ENCODE results near the gene POMT1.
"Not testable (repeated sequence)": the region's sequence is repeated elsewhere in the genome, so short reads cannot be mapped to it uniquely, and the experiment has no call there.

POMT1 gene

DNA sequence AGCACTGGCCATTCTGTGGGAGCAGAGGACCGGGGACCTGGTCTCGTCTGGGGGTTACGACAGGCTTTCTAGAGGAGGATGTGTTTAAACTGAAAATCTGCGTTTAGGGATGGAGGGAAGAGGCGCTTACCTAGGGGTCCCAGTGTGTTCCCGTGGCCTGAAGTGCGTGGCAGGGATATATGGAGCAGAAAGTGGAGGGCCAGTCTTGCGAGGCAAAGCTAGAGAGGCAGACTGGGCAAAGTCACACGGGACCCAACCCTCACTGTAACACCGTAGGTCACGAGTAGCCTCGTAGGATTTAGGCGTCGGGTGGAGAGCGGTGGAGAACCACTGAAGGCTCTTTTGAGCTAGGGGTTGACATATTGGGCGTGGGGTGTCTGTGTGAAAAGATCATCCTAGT lies 32.8 kb upstream of the POMT1 start:
- Histone ChIP-seq H3K36me3 (ENCODE audit: insufficient read depth, low read depth, low read length) (peaks cover 97% of the 10 kb centered on the region), H3K4me1 (ENCODE audit: insufficient read depth, low read length) (no peaks in the 10 kb centered on the region), H3K4me3 (ENCODE audit: low read length) (no peak overlapping the region), H3K27ac (ENCODE audit: low read length) (no peak overlapping the region), H3K9me3 (ENCODE audit: insufficient read depth, low read depth, low read length) (no peaks in the 10 kb centered on the region), H3K27me3 (ENCODE audit: insufficient read depth, low read length) (no peaks in the 10 kb centered on the region), H3K9ac (ENCODE audit: low read depth, low read length) (no peak overlapping the region)

DNA sequence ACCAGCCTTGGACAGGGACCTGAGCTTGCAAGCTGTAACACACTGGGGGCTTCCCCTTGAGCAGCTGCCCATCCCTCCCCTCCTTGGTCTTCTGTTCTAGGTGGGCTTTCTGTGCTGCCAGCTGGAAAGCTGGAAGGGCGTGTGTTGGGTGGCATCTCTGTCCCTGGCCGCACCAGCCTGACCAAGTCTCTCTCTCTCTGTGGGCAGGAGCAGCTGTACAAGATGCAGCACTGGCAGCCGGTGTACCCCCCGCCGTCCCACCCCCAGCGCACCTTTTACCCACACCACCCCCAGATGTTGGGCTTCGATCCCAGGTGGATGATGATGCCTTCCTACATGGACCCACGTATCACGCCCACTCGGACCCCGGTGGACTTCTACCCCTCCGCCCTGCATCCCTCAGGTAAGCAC lies 32.1 kb upstream of the POMT1 start:
- no peaks in the 10 kb centered on the region for H3K27me3 ChIP-seq (ENCODE audit: insufficient read depth, low read length)
- no peak overlapping the region for H3K9ac ChIP-seq (ENCODE audit: low read depth, low read length)
- H3K4me3 ChIP-seq (ENCODE audit: low read length) = no peak overlapping the region

DNA sequence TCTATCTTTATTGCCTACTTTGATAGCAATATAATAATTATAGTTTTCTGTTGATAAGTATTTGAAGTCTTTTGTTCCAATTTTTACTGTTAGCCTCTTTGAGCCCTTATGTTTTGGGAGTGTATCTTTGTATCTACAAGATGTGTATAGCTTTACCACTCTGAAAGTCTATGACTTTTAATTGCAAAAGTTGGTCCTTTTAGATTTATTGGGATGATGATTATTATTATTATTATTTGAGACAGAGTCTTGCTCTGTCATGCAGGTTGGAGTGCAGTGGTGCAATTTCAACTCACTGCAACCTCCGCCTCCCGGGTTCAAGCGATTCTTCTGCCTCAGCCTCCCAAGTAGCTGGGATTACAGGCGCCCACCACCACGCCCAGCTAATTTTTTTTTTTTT lies 30.6 kb upstream of the POMT1 start:
- not testable (repeated sequence) for H3K27me3 ChIP-seq (ENCODE audit: insufficient read depth, low read length); H3K4me1 ChIP-seq (ENCODE audit: insufficient read depth, low read length); H3K4me3 ChIP-seq (ENCODE audit: low read length); H3K27ac ChIP-seq (ENCODE audit: low read length); H3K9ac ChIP-seq (ENCODE audit: low read depth, low read length); H3K9me3 ChIP-seq (ENCODE audit: insufficient read depth, low read depth, low read length)
- H3K36me3 ChIP-seq (ENCODE audit: insufficient read depth, low read depth, low read length) = peaks cover 97% of the 10 kb centered on the region

More for the DNA sequence above, 32.1 kb upstream of the POMT1 start:
- Histone ChIP-seq H3K27ac (ENCODE audit: low read length) (no peak overlapping the region), H3K4me1 (ENCODE audit: insufficient read depth, low read length) (no peaks in the 10 kb centered on the region), H3K9me3 (ENCODE audit: insufficient read depth, low read depth, low read length) (no peaks in the 10 kb centered on the region), H3K36me3 (ENCODE audit: insufficient read depth, low read depth, low read length) (peaks cover 97% of the 10 kb centered on the region)

DNA sequence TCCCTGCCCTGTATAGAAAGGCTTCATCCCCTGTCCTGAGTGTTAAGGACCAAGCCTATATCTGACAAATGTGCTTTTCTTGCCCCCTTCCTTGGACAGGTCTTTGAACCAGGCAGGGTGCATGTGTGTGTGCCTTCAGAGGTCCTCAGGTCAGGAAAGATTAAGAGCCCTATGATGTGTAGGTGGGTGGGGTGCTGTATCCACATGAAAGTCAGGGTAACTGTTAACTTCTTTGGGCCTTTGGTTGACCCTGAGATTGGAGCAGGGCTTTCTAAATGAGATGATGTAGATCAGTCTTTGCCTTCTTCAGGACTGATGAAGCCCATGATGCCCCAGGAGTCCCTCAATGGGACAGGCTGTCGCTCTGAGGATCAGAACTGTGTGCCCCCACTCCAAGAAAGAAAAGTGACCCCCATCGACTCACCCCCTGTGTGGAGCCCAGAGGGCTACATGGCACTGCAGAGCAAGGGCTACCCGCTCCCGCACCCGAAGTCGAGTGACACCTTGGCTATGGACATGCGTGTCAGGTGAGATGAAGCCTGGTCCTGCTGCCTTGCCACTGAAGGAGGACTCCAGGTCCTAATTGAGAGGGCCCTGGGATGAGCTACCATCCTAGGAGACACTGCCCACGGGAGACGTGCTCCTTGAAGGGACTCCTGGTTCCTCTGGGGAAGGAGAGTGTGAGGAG lies 29.4 kb upstream of the POMT1 start:
- Histone ChIP-seq H3K9ac (ENCODE audit: low read depth, low read length) (no peak overlapping the region), H3K36me3 (ENCODE audit: insufficient read depth, low read depth, low read length) (peaks cover 97% of the 10 kb centered on the region)

DNA sequence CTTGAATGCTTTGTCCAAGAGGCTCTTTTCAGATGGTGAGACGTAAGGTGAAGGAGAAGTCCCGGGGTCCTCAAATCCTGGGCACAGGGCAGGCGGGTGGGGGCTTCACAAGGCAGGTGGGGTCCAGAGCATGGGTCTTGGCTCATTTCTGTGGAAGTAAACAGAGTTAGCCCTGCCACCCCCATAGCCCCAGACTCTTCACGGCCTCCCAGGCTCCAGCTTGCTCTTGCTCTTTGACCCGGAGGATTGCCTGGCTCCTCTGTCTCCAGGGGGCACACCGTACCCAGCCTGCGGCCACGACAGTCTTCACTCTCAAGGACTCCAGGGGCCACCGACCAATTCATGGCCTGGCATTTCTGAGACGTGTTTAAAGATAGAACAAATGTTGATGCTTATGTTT lies 28.8 kb upstream of the POMT1 start:
- peaks cover 96% of the 10 kb centered on the region for H3K36me3 ChIP-seq (ENCODE audit: insufficient read depth, low read depth, low read length)
- no peaks in the 10 kb centered on the region for H3K9me3 ChIP-seq (ENCODE audit: insufficient read depth, low read depth, low read length)
- no peak overlapping the region for H3K4me3 ChIP-seq (ENCODE audit: low read length)
- no peaks in the 10 kb centered on the region for H3K4me1 ChIP-seq (ENCODE audit: insufficient read depth, low read length)
- no peaks in the 10 kb centered on the region for H3K27me3 ChIP-seq (ENCODE audit: insufficient read depth, low read length)
- H3K9ac ChIP-seq (ENCODE audit: low read depth, low read length) = no peak overlapping the region
- no peak overlapping the region for H3K27ac ChIP-seq (ENCODE audit: low read length)

More for the DNA sequence above, 29.4 kb upstream of the POMT1 start:
- Histone ChIP-seq H3K27ac (ENCODE audit: low read length) (no peak overlapping the region), H3K27me3 (ENCODE audit: insufficient read depth, low read length) (no peaks in the 10 kb centered on the region), H3K4me3 (ENCODE audit: low read length) (no peak overlapping the region), H3K9me3 (ENCODE audit: insufficient read depth, low read depth, low read length) (no peaks in the 10 kb centered on the region), H3K4me1 (ENCODE audit: insufficient read depth, low read length) (no peaks in the 10 kb centered on the region)

DNA sequence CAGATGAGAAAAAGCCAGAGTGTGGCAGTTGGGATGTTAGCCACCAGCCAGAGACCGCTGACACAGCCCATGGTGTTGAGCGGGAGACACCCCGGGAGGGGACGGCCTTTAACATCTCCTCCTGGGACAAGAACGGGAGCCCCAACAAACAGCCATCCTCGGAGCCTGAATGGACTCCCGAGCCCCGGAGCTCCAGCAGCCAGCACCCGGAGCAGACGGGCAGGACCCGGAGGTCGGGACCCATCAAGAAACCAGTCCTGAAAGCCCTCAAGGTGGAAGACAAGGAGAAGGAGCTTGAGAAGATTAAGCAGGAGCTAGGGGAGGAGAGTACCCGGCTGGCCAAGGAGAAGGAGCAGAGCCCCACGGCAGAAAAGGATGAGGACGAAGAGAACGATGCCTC lies 28.0 kb upstream of the POMT1 start:
- Histone ChIP-seq H3K9me3 (ENCODE audit: insufficient read depth, low read depth, low read length) (no peaks in the 10 kb centered on the region), H3K4me3 (ENCODE audit: low read length) (no peak overlapping the region), H3K9ac (ENCODE audit: low read depth, low read length) (no peak overlapping the region), H3K27me3 (ENCODE audit: insufficient read depth, low read length) (no peaks in the 10 kb centered on the region), H3K36me3 (ENCODE audit: insufficient read depth, low read depth, low read length) (peaks cover 97% of the 10 kb centered on the region), H3K27ac (ENCODE audit: low read length) (no peak overlapping the region), H3K4me1 (ENCODE audit: insufficient read depth, low read length) (no peaks in the 10 kb centered on the region)

DNA sequence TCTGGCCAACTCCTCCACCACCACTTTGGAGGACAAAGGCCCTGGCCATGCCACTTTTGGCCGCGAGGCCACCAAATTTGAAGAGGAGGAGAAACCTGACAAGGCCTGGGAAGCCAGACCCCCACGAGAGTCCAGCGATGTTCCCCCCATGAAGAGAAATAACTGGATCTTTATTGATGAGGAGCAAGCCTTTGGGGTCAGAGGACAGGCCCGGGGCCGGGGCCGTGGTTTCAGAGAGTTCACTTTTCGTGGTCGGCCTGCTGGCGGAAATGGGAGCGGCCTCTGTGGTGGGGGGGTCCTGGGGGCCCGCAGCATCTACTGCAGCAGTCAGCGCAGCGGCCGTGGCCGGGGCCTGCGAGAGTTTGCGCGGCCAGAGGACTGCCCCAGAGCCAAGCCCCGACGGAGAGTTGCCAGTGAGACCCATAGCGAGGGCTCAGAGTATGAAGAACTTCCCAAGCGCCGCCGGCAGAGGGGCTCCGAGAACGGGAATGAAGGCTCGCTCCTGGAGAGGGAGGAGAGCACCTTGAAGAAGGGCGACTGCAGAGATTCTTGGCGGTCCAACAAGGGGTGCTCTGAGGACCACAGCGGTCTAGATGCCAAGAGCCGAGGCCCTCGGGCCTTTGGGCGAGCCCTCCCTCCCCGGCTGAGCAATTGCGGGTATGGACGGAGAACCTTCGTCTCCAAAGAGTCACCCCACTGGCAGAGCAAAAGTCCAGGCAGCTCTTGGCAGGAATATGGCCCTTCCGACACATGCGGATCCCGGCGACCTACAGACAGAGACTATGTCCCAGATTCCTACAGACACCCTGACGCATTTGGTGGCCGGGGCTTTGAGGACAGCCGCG lies 27.4 kb upstream of the POMT1 start:
- H3K36me3 ChIP-seq (ENCODE audit: insufficient read depth, low read depth, low read length) = peaks cover 97% of the 10 kb centered on the region
- H3K4me1 ChIP-seq (ENCODE audit: insufficient read depth, low read length) = no peaks in the 10 kb centered on the region
- H3K27me3 ChIP-seq (ENCODE audit: insufficient read depth, low read length) = no peaks in the 10 kb centered on the region
- no peaks in the 10 kb centered on the region for H3K9me3 ChIP-seq (ENCODE audit: insufficient read depth, low read depth, low read length)
- no peak overlapping the region for H3K27ac ChIP-seq (ENCODE audit: low read length)
- H3K9ac ChIP-seq (ENCODE audit: low read depth, low read length) = no peak overlapping the region
- H3K4me3 ChIP-seq (ENCODE audit: low read length) = no peak overlapping the region

DNA sequence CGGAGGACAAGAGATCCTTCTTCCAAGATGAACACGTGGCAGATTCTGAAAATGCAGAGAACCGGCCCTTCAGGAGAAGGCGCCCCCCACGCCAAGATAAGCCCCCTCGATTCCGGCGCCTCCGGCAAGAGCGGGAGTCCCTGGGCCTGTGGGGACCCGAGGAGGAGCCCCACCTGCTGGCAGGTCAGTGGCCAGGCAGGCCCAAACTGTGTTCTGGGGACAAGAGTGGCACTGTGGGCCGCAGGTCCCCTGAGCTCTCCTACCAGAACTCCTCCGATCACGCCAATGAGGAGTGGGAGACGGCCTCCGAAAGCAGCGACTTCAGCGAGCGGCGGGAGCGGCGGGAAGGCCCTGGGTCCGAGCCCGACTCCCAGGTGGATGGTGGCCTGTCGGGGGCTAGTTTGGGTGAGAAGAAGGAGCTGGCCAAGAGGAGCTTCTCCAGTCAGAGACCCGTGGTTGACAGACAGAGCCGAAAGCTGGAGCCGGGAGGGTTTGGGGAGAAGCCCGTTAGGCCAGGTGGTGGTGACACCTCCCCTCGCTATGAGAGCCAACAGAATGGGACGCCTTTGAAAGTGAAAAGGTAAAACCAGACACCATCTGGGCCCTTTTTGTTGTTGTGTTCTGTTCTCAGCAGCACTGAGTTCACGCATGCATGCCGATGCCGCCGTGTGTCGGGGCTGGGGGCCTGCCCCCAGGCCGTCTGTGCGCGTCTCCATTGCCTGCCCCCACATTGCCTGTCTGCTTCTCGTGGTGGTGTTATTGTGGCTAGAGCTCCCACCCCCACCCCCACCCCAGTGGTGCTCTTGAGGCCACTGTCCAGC lies 26.6 kb upstream of the POMT1 start:
- no peak overlapping the region for H3K4me3 ChIP-seq (ENCODE audit: low read length)
- no peak overlapping the region for H3K9ac ChIP-seq (ENCODE audit: low read depth, low read length)
- no peaks in the 10 kb centered on the region for H3K9me3 ChIP-seq (ENCODE audit: insufficient read depth, low read depth, low read length)
- no peaks in the 10 kb centered on the region for H3K4me1 ChIP-seq (ENCODE audit: insufficient read depth, low read length)
- peaks cover 95% of the 10 kb centered on the region for H3K36me3 ChIP-seq (ENCODE audit: insufficient read depth, low read depth, low read length)
- no peaks in the 10 kb centered on the region for H3K27me3 ChIP-seq (ENCODE audit: insufficient read depth, low read length)
- no peak overlapping the region for H3K27ac ChIP-seq (ENCODE audit: low read length)

DNA sequence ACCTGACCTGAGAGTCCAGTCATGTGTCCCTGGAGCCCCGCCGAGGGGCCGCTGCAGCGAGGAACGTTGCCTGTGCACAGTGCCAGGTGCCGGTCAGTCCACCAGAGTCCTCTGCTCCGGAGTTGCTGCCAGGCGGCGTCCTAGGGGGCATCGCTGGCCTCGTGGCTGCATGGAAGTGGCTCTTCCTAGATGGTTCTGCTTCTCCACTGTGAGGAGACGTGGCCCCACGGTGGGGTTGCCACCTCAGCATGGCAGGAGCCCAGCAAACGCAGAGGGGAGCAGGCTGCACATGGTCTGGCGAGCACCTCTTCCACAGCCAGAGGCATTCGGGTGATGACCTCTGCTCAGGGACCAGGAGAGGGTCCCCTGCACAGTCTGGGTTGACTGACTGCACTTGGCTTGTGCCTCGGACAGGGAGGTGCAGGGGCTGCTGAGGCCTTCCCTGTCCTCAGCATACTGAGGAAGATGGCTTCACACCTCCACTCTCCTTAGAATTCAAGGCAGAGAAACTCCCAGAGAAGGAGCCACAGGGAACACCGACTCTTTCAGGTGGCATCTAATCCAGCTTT lies 25.9 kb upstream of the POMT1 start:
- Histone ChIP-seq H3K36me3 (ENCODE audit: insufficient read depth, low read depth, low read length) (peaks cover 95% of the 10 kb centered on the region), H3K9ac (ENCODE audit: low read depth, low read length) (no peak overlapping the region), H3K27ac (ENCODE audit: low read length) (no peak overlapping the region), H3K9me3 (ENCODE audit: insufficient read depth, low read depth, low read length) (no peaks in the 10 kb centered on the region), H3K27me3 (ENCODE audit: insufficient read depth, low read length) (no peaks in the 10 kb centered on the region), H3K4me3 (ENCODE audit: low read length) (no peak overlapping the region), H3K4me1 (ENCODE audit: insufficient read depth, low read length) (no peaks in the 10 kb centered on the region)

DNA sequence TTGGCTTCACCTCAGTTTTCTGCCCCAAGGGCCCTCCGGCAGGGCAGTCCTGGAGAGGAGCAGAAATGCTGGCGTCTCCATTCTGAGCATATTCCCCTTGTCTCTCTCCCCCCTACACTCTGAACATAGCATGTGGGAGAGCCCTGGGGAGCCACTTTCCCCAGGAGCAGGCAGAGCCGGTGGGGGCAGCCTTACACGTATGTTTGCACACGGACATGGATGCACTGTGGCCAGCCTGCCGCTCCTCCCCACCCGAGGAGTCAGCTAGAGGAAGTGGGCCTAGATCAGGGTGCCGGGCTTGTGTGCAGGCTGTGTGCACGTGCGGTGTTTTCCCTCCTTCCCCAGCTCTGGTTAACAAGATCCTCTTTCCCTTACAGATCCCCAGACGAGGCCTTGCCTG lies 25.4 kb upstream of the POMT1 start:
- no peaks in the 10 kb centered on the region for H3K27me3 ChIP-seq (ENCODE audit: insufficient read depth, low read length)
- H3K4me3 ChIP-seq (ENCODE audit: low read length) = no peak overlapping the region
- H3K9ac ChIP-seq (ENCODE audit: low read depth, low read length) = no peak overlapping the region
- no peaks in the 10 kb centered on the region for H3K9me3 ChIP-seq (ENCODE audit: insufficient read depth, low read depth, low read length)
- no peaks in the 10 kb centered on the region for H3K4me1 ChIP-seq (ENCODE audit: insufficient read depth, low read length)
- H3K27ac ChIP-seq (ENCODE audit: low read length) = no peak overlapping the region
- peaks cover 96% of the 10 kb centered on the region for H3K36me3 ChIP-seq (ENCODE audit: insufficient read depth, low read depth, low read length)

DNA sequence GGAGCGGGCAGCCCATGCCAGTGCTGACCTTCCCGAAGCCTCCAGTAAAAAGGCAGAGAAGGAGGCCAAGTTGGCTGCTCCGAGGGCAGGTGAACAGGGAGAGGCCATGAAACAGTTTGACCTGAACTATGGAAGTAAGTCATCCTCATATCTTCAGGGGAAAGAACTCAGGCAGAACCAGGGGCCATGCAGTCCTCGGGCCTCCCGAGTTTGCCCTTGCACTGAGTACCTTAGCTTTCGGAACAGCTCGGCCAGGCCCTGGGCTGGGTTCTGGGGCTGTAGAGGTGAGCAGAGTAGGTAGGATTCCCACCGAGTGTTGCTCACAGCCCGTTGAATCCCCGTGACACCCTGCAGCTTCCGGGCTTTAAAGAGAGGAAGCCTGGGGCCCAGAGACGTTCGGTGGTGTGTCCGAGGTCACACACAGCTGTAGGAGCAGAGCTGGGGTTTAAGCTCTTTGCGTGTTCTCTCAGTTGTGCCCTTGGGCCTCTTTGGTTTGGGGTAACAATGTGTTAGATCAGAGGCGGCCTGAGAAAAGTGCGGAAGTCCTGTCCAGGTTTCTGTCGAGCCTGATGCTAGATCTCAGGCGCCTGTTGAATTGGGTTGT lies 24.8 kb upstream of the POMT1 start:
- H3K27ac ChIP-seq (ENCODE audit: low read length) = no peak overlapping the region
- no peaks in the 10 kb centered on the region for H3K27me3 ChIP-seq (ENCODE audit: insufficient read depth, low read length)
- no peak overlapping the region for H3K9ac ChIP-seq (ENCODE audit: low read depth, low read length)
- H3K4me1 ChIP-seq (ENCODE audit: insufficient read depth, low read length) = no peaks in the 10 kb centered on the region
- peaks cover 97% of the 10 kb centered on the region for H3K36me3 ChIP-seq (ENCODE audit: insufficient read depth, low read depth, low read length)
- H3K4me3 ChIP-seq (ENCODE audit: low read length) = no peak overlapping the region
- no peaks in the 10 kb centered on the region for H3K9me3 ChIP-seq (ENCODE audit: insufficient read depth, low read depth, low read length)

Data from iPS-20b (cell line).